Measurements from ENCODE around the gene PCDHB3.

GRCh38 chr5:141105350-141105749 lies 5.1 kb downstream of the PCDHB3 start:
- TF ChIP-seq CTCF (IDR thresholded peaks at IDR 0.05) (no peak), POLR2A (IDR thresholded peaks at IDR 0.05) (no peak)

All from uterus (tissue), 2 donors.